Kasumi-1 (cell line): ENCODE measurements around the gene CWC27.
"Not testable (repeated sequence)": the region's sequence is repeated elsewhere in the genome, so short reads cannot be mapped to it uniquely, and the experiment has no call there.

Source experiments
- DNase-seq, 2 experiments: peaks; one replicate each; lab custom pipeline; 2025; lab: John Stamatoyannopoulos, UW

Gene CWC27

GRCh38 chr5:64925123-64925522 is 156.4 kb downstream of the CWC27 start:
- no peak for DNase-seq

GRCh38 chr5:64929833-64930232 is 161.1 kb downstream of the CWC27 start:
- DNase-seq = no peak

- DNase-seq = no peak
Measured at GRCh38 chr5:64930672-64931318, 162.1 kb downstream of the CWC27 start.

GRCh38 chr5:64939422-64939771 is 170.7 kb downstream of the CWC27 start:
- DNase-seq = not testable (repeated sequence)

- DNase-seq = no peak
Measured at GRCh38 chr5:64939772-64940510, 171.2 kb downstream of the CWC27 start.

GRCh38 chr5:64942460-64942859 is 173.7 kb downstream of the CWC27 start:
- DNase-seq = no peak

- no peak for DNase-seq
Measured at GRCh38 chr5:64944868-64945267, 176.1 kb downstream of the CWC27 start.

- DNase-seq = no peak
Measured at GRCh38 chr5:64947031-64947430, 178.3 kb downstream of the CWC27 start.

GRCh38 chr5:64947801-64948200 is 179.1 kb downstream of the CWC27 start:
- DNase-seq = no peak

GRCh38 chr5:64949331-64949730 is 180.6 kb downstream of the CWC27 start:
- no peak for DNase-seq

- no peak for DNase-seq
Measured at GRCh38 chr5:64952951-64953673, 184.4 kb downstream of the CWC27 start.

- DNase-seq = no peak
Measured at GRCh38 chr5:64954518-64954917, 185.8 kb downstream of the CWC27 start.

GRCh38 chr5:64958757-64959391 is 190.1 kb downstream of the CWC27 start:
- DNase-seq = peak; percentile 39 to 68

- no peak for DNase-seq
Measured at GRCh38 chr5:64963278-64963677, 194.5 kb downstream of the CWC27 start.

- DNase-seq = no peak
Measured at GRCh38 chr5:64968591-64969110, 199.9 kb downstream of the CWC27 start.

GRCh38 chr5:64969578-64969977 is 200.8 kb downstream of the CWC27 start:
- no peak for DNase-seq

GRCh38 chr5:64971513-64971912 is 202.8 kb downstream of the CWC27 start:
- peak; percentile 53 to 73 for DNase-seq

- no peak for DNase-seq
Measured at GRCh38 chr5:64971990-64972389, 203.3 kb downstream of the CWC27 start.

GRCh38 chr5:64972591-64972990 is 203.9 kb downstream of the CWC27 start:
- no peak for DNase-seq

GRCh38 chr5:64973215-64973614 is 204.5 kb downstream of the CWC27 start:
- DNase-seq = no peak

GRCh38 chr5:64977779-64978178 is 209.0 kb downstream of the CWC27 start:
- peak in 1 of 2 experiments; percentile 23 for DNase-seq

- no peak for DNase-seq
Measured at GRCh38 chr5:64978546-64978945, 209.8 kb downstream of the CWC27 start.
